ENCODE results near the gene HMBS.

GRCh38 chr11:119100246-119100970 lies 15.7 kb downstream of the HMBS start:
- TF ChIP-seq ZNF704 (tag by site-specific recombination; IDR thresholded peaks at IDR 0.05) (no peak), CTCF (tag by site-specific recombination; IDR thresholded peaks at IDR 0.05) (peak; percentile 63), REST (tag by site-specific recombination; IDR thresholded peaks at IDR 0.05) (no peak), MEIS1 (CRISPR knock-in tag; IDR thresholded peaks at IDR 0.05; ENCODE audit: borderline replicate concordance) (no peak), ZBTB44 (tag by site-specific recombination; IDR thresholded peaks at IDR 0.05) (no peak), ZNF133 (tag by site-specific recombination; IDR thresholded peaks at IDR 0.05) (no peak), PBX3 (CRISPR knock-in tag; IDR thresholded peaks at IDR 0.05) (no peak)

All from HEK293 (cell line).